NCI-H460 (cell line): Measurements from ENCODE around the gene CCDC190. TPM values are rescaled to one million over a fixed set of nuclear protein-coding genes. Genes with fewer than 3 reads are reported as not detected.
"Not testable (repeated sequence)": the region's sequence is repeated elsewhere in the genome, so short reads cannot be mapped to it uniquely, and the experiment has no call there.

Experiments used
- DNase-seq: peaks from one replicate; pipeline ENCODE4 v3.0.0-alpha.2; 2016; ENCODE audit warnings: low read depth; ENCODE audit errors: extremely low read depth
- total RNA-seq: library from RNA; depleted of rRNA; stranded (reverse); fragments of >200 nt; shearing (Covaris generic); gene quantifications from 2 replicates; pipeline ENCODE4 v1.2.3, GENCODE V29; 2014

The CCDC190 gene
- total RNA-seq, 1 experiment from 2014 or later = not detected

DNA sequence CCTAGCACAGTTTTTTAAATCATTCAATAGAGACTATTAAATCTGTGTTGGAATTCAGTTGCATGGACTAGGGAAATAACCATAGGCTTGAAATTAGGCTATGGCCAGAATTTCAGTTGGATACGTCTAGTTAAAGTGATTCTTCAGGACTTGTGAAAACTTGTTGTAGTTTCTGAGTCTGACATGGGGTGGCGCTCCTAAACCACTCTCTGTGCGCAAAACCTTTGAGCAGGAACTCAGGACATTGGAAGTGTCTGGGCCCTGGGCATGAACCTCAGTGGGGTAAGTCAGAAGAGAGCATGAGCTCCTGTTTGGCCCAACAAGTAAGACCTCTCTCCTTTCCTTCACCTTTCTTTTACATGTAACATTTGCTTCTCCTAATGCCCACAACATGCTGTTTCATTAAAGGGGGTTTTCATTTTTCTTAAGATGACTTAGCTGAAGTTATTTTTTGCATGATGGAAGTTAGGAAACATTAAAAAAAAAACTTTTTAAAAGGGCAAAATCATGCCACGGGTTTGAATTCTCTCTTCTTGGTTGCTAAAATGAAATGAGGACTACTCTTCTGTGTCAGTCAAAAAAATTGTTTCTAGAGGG, 17.1 kb upstream of the CCDC190 start:
- peak; percentile 63 for DNase-seq

DNA sequence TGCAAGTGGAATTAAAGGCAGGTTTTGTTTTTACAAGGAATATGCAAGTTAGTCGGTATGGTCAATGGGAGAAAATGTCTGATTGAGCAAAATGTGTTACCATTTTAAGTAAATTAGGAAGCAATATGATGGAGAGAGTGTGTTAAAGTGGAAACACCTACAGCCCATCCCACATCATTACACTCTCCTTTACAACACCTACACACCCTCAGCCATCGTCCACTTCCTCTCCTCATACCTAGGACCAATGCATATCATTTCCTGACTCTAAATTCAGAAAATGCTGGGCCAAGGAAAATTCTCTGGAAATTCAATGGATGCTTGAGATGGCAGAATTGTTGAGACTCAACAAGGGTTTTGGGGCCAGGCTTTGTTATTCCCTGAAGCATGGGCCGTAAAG, 16.4 kb upstream of the CCDC190 start:
- DNase-seq = no peak

DNA sequence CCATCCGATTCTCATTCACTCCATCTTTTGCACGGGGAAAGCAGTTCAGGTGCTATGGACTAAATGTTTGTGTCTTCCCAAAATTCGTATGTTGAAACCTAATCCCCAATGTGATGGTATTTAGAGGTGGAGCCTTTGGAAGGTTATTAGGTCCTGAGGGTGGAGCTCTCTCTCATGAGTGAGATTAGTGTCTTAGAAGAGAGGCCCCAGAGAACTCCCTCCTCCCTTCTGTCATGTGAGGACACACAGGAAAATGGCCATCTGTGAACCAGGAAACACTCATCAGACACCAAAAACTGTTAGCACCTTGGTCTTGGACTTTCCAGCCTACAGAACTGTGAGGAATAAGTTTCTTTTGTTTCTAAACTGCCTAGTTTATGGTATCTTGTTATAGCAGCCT, 15.8 kb upstream of the CCDC190 start:
- no peak for DNase-seq

DNA sequence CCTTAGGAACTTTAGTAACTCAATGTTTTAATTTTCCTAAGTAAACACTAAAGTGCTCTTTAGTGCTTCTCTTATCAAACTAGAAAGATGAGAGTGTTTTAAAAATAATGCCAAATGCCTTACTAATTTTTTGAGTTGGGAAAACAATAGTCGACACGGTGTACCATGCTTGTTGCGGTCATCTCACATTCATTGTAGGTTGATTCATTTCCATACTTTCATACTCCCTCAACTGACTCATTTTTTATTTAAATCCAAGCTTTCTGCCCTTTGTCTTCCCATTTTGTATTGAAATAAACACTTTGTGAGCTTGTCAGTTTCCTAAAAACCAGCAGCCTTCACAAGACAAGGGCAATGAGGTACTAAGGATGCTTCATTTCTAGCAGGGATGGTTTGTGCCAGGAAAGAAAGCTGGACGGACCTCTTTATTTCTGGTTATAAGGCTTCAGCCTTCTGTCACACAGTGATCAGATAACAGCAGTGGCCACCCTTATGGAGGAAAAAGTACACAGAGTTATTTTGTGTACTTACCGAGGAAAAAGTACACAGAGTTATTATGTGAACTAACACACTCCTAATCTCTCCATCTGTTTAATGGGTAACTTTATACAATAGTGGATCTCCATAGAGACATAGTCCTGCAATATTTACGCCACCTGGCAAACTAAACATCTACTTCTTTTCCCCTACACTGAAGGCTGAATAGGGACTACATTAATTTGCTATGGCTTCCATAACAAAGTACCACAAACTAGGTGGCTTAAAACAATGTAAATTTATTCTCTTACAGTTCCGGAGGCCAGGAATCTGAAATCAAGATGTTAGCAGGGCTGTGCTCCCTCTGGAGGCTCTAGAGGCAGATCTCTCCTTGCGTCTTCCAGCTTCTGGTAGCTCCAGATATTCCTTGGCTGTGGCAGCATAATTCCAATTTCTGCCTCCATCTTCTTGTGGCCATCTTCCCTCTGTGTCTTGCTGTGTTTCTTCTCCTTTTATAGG, 13.0 kb upstream of the CCDC190 start:
- DNase-seq = no peak

DNA sequence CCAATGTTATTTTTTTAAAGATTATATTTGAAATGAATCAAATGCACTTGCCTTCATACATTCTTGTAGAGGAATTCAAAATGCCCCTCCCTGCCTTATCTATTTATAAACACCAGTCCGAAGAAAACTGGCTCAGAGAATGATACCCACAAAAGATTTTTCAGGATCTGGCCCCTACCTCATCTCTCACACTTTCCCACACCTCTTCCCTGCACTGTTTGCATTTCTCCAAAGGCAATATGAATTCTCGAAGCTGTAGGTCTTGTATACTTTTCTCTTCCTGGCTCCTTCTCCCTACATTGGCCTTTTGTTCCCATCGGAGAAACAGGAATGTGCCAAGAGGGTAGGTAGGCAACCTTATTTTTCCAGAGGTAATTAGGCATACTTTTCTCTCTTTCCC, 12.0 kb upstream of the CCDC190 start:
- no peak for DNase-seq

DNA sequence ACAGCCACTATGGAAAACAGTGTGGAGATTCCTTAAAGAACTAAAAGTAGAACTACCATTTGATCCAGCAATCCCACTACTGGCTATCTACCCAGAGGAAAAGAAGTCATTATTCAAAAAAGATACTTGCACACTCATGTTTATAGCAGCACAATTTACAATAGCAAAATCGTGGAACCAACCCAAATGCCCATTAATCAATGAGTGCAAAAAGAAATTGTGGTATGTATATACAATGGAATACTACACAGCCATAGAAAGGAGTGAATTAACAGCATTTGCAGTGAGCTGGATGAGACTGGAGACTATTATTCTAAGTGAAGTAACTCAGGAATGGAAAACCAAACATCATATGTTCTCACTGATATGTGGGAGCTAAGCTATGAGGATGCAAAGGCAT, 10.4 kb upstream of the CCDC190 start:
- not testable (repeated sequence) for DNase-seq

DNA sequence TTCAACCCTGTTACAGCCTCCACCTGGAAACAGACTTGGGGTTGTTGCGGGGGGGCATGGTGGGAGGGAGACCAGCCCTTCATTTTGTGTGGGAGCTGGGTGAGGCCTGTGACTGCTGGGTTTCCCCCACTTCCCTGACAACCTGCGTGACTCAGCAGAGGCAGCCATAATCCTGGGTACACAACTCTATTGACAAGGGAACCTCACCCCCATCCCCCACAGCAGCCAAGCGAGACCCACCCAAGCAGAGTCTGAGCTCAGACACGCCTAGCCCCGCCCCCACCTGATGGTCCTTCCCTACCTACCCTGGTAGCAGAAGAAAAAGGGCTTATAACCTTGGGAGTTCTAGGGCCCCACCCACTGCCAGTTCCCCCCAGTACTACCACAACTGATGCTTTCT, 8.0 kb upstream of the CCDC190 start:
- DNase-seq = no peak

DNA sequence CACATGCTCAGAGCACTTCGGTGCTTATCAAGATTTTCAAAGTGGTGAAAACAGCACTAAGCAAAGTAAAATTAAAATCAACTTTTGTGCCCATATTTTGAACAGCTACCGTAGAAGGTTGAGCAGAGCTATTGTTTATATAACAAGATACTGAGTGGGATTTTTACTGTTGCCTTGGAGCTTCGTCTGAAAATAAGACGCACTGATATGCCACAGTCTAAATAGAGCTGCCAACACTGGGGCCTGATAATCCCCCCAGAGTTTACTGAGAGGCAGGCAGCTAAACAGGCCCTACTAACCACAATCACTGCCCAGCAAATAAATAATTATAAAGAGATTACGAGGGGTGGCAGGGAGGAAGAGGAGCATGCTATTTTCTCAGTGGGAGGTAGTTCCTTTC, 650 bp upstream of the CCDC190 start:
- DNase-seq = no peak

DNA sequence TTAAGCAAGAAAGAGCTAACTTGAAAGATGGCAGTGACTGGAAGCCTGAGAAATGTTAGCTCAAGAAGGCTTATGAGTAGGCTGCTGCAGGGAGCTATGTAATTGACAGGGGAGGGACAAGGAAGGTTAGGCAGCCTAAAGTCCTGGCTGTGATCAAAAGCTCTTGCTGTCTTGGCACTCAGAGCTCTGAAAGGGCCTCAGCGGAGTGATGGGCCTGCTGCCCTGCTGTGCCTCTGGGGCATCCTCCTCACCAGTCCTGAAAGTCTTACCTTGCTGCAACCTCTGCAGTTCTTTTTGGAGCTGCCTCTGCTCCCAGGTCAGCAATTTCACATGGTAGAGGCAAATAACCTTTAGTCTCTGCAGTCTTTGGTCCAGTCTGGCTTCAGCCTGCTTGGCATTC, 1.8 kb downstream of the CCDC190 start:
- no peak for DNase-seq

DNA sequence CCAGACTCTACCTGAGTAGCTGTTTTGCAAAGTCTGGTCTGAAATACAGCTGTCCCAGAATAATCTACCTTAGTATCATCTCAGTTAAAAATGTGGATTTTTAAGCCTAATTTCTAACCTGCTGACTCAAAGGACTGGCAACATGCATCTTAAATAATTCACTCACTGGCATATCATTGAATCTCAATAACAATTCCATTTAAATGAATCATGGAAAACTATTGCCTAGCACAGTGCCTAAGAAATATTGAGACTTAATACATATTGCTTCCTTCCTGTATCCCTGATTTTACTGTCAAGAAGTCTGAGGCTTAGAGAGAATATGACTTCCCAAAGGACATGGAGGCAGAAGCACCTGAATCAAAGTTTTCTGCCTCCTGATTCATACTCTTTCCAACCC, 3.1 kb downstream of the CCDC190 start:
- DNase-seq = no peak

DNA sequence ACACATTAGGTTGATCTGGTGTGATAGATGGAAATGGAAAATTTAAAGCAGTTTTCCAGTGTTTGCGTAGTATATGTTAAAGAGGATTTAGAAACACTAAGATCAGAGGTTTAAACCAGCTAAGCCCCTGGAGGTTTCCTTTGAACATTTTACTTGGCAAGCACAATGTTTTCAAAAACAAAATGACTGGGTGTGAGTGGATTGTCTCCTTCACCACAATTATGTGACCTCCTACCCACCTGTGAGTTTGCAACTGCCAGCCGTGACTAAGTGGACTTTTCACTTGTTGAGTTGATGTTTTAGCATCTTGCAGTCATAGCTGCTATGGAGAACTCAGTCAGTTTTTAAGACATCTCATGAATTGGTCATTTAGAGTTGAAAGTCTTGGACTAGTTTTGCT, 4.7 kb downstream of the CCDC190 start:
- no peak for DNase-seq

DNA sequence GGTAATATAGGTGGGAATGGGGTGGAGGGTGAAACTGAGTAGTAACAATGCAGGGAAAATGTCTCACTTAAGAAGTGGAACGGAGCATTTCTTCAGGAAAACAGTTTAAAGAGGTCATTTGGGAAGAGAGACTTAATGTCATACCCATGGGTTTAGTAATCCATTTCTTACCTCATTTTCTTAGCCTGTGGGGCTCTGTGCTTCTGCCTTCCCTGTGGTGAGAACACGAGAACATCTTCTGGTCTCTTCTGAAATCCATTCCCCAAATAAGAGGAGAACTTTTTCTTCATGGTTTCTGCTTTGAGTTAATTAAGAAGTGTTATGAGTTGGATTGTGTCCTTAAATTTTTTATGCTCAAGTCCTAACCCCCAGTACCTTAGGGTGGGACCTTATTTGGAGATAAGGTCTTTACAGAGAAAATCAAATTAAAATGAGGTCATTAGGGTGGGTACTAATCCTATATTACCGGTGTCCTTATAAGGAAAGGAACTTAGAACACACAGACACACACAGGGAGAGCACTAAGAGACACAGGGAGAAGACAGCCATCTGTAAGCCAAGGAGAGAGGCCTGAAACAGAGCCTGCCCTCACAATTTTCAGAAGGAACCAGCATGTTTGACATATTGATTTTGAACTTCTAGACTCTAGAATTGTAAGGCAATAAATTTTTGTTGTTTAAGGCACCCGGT, 5.4 kb downstream of the CCDC190 start:
- DNase-seq = no peak

DNA sequence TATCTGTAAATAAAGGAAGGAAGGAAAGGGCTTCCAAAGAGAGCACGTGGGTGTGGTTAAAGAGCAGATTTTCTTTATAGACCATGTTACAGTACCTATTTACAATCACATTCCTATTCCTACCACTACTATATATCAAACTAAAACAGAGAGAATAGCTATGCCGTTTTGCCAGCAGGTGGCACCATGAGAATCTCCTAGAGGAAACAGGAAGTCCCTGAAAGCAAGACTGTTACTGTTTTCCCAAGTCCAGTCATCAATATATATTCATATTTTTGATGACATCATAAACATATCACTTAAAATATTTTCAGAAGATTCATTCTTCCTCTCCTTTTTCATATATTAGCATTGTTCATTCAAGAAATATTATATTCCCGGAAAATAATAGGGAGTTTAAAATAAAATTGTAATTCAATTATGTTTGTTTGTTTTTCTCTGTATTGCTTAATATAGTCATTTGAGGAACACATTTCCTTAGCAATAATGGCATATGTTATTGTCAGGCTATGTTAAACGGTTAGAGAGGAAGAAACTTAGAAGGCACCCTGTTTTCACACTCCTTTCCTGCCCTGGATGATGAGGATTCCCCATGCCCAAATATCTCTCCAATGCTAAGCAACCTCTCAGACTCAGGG, 6.6 kb downstream of the CCDC190 start:
- peak; percentile 72 for DNase-seq

DNA sequence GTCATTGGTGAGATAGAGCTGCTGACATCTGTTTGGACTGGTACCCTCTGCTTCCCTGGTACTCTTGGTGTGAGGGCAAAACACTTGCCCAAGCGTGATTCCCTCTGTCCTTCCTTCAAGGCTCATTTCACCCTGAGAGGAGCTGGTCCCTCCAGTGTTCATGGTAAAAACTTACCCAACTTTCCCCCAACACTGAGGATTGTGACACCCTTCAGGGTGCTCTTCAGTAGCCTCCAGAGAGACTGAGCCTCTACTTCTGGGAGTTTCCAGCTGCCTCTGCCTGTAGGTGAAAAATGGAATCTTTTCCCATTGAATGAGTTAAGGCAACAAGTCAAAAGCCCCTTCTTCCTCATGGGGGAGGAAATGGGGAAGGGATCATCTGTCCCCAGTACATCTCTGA, 9.6 kb downstream of the CCDC190 start:
- no peak for DNase-seq

DNA sequence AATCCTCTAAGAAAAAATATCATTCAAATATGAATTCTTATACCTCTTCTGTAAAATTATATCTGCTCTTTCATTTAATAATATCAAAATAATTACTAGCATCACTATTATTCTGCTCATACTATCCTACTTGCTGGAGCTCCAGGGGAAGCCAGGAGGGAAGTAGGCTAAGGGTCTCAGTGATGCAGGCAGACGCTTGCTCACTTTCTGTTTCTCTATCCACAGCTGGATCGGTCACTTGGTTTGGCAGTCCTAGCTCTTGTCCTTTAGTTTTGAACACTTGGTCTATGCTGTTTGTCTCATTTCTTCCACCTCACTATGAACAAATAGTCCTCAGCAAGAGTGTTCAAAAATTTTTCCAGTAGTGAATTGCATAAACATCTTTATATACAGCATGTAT, 11.3 kb downstream of the CCDC190 start:
- no peak for DNase-seq

DNA sequence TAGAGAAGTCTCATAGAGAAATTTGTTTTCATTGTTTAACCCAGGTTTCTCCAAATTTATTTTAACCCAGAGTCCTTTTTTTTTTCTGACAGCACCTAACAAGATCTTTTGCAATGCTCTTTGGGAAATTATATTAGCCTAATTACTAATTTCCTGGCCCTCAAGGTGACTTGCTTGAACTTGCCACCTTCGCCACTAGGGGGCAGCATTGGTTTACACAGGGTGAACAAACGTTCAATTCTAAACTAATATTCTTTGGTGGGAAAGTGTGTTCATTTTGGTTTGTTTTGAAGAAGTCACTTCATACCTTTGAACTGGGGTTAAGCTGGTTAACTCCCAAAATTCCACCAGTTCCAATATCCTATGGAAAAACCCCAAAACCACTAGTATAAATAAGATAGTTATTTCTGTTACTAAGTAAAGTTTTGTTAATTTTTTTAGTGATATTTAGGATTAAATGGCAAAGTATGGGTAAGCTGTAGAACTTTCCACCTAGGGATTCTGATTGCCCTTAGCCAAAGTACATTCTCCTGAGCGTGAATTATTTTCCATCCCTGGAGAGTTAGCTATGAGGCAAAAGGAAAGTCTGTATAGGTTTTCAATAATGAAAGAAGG, 13.0 kb downstream of the CCDC190 start:
- peak; percentile 77 for DNase-seq

DNA sequence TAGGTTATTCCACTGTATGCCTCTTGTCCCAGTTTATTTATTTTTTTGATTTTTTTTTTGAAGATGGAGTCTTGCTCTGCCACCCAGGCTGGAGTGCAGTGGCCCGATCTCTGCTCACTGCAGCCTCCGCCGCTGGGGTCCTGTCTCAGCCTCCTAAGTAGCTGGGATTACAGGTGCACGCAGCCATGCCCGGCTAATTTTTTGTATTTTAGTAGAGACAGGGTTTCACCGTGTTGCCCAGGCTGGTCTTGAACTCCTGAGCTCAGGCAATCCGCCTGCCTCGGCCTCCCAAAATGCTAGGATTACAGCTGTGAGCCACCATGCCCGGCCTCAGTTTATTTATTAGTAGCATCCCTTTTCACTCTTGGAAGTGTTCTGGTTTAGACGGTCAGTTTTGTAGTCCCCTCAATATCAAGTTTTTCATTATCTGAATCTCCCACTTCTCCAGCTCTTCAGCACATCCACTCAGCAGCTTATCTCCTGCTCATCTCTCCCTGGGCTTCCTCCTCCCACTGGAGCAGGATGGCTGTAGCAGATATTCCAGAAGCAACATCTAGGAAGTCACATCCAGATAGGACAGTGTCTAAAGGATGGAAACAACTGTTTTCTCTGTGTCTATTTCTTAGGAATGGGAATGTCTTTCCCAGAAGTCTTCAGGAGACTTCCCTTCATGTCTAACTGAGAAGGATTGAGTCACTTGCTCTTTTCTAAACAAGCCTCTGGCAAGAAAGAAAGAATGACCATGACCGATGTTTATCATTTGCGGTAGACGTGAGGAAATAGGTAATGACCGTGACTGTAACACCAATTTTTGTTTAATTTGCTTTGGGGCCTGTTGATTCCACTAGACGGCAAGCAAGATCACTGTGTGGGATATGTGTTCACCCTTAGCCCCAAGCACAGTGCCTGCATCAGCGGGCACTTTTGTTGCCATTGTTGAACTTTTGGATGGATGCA, 14.4 kb downstream of the CCDC190 start:
- DNase-seq = no peak

DNA sequence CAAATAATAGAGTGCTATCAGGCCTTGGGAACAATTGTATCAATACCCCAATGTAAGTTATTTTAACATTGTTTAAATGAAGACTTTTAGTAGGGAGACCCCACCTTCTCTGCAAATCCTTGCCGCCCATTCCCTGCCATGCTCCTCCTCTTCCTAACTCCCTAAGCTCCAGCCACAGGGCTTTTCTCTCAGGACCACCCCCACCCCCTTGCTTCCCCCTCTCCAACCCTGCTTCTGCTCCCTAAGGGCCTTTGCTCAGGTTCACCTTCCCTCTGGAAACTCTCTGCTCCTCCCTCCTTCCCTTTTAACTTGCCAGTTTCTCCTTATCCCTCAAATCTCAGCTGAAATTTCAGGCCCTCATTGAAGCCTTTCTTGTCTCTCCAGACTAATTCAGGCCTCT, 16.8 kb downstream of the CCDC190 start:
- DNase-seq = no peak

DNA sequence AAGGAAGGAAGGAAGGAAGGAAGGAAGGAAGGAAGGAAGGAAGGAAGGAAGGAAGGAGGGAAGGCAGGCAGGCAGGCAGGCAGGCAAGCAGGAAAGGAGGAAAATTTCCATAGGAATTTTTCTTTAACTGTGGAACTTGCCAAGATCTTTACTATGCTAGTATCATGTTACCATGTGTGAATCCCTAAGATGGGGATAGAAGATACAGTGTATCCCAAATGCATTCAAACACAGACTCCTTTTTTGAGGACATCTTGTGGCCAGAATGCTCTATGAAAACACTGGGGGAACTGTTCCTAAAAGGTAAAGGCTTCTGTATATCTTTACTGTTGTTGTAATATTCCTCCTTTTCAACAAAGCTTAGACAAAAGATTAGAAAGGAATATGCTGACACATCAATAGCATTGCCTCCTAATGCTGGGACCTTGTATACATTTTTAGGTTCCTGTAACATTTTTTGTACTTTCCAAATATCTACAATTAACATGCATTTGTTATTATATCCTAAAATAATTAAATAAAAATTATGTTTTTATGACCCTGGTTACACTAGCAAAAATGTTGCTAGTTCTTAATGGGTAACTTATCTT, 20.6 kb downstream of the CCDC190 start:
- no peak for DNase-seq
